Epidermal melanocyte (primary cell): ENCODE data around the gene ARHGAP24.
"Not testable (repeated sequence)": the region's sequence is repeated elsewhere in the genome, so short reads cannot be mapped to it uniquely, and the experiment has no call there.

Source experiments
- DNase-seq: peaks from one replicate; pipeline ENCODE4 v3.0.0; 2011; ENCODE audit warnings: low spot score; ENCODE audit not compliant: insufficient read length

ARHGAP24 gene

GRCh38 chr4:85901500-85901899 is 426.6 kb downstream of the ARHGAP24 start:
- no peak for DNase-seq

DNA sequence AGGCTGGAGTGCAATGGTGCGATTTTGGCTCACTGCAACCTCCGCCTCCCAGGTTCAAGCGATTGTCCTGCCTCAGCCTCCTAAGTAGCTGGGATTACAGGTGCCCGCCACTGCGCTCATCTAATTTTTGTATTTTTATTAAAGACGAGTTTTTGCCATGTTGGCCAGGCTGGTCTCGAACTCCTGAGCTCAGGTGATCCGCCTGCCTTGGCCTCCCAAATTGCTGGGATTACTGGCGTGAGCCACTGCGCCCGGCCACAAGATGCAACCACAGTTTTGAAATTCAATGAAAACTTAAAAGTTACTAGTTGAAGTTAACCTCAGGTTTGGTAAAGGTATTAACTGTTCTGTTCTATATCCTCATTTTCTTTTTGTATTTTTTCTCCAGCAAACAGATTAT is 427.7 kb downstream of the ARHGAP24 start:
- not testable (repeated sequence) for DNase-seq

GRCh38 chr4:85905761-85906160 is 430.8 kb downstream of the ARHGAP24 start:
- DNase-seq = no peak

DNA sequence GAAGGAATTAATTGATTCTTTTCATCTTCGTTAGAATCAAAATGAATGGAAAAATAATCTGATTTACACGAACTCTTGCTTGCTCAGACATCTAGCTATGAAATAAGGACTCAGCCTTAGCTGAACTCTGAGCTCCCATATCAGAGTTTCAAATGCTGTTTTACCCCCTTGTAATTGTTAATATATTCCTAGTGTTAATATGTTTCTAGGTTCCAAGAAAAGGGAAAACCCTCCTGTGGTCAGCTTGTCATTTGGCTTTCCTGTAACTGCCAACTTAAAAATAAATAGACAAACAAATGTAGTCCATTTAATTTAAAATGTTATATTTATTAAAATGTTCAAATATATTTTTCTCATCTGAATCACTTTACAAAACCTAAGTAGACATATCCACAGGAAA is 432.1 kb downstream of the ARHGAP24 start:
- no peak for DNase-seq

DNA sequence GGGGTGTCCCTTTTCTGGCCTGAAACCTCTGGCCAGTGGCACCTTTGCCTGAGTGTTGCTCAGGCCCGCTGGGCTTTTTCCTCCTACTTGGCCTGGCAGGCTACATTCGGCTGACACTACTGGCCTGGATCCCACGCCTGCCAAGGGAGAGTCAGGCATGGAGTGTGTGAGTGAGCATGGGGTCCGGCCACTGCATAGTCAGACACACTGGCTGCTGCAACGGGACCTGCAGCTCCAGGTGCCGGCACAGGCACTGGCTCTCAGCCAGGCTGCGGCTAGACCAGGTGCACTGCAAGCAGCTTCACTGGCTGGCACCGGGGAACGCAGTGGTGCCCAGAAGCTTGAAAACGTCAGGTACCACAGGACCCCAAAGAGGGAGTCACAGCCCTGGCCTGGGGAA is 434.9 kb downstream of the ARHGAP24 start:
- no peak for DNase-seq

DNA sequence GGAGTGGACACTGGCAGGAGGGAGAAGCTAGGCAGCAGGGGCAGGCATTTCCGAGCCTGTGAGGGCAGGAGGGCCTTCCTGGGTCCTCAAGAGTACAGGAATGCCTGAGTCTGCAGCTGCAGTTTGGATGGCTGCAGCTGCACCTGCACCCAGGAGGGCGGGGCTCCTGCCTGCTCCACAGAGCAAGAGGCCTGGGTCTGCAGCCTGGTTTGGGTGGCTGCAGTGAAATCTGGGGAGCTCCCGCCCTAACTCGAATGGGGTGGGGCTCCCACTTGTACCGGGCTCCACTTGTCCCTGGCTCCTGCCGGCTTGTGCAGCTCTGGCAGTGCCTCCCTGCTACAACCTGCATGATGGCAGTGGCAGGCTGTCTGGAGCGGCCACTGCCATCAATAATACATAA is 436.0 kb downstream of the ARHGAP24 start:
- no peak for DNase-seq

GRCh38 chr4:85913931-85914694 is 439.2 kb downstream of the ARHGAP24 start:
- no peak for DNase-seq

DNA sequence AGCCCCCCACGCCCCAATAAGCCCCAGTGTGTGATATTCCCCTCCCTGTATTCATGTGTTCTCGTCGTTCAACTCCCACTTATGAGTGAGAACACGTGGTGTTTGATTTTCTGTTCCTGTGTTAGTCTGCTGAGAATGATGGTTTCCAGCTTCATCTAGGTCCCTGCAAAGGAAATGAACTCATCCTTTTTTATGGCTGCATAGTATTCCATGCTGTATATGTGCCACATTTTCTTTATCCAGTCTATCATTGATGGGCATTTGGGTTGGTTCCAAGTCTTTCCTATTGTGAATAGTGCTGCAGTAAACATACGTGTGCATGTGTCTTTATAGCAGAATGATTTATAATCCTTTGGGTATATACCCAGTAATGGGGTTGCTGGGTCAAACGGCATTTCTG is 440.6 kb downstream of the ARHGAP24 start:
- DNase-seq = not testable (repeated sequence)

- no peak for DNase-seq
Observed at GRCh38 chr4:85919200-85919887, 444.4 kb downstream of the ARHGAP24 start.

- no peak for DNase-seq
Observed at GRCh38 chr4:85925071-85925470, 450.1 kb downstream of the ARHGAP24 start.

DNA sequence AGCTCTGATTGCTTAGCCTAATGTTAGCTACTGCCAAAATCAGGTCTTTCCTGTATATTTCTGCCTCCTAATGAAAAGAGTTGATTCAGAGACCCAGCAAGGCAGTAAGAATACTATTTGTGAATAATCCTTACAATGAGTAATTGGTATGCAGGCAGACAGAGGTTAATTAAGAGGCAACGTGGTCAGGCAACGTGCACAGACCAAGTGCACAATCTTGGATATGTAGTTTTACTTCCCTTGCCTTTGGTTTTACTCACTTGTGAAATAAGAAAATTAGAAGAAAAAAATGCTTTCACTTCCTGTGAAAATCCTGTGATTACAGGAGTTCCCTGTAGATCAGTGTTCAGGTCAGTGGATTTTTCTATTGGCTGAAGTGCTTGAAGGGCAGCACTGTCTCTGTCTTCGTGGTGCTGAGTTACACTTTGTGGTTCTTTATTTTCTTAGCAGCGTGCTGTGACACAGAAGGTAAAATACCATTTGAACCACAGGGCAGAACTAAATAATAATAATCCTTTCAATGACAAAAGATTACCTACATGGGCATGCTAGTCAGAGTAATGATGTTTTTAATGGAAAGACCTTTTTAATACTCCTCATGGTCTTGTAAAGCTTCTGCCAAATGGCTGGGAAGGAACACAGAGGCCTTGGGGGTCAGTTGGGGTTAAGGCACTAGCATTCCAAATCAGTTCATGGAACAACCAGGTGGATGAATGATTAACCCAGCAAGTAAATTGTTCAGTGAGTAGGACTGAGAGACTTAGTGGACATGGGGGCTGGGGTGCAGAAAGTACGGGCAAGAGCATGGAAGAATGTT is 454.0 kb downstream of the ARHGAP24 start:
- no peak for DNase-seq

GRCh38 chr4:85929961-85930665 is 455.2 kb downstream of the ARHGAP24 start:
- no peak for DNase-seq

GRCh38 chr4:85932500-85933290 is 457.7 kb downstream of the ARHGAP24 start:
- DNase-seq = no peak

DNA sequence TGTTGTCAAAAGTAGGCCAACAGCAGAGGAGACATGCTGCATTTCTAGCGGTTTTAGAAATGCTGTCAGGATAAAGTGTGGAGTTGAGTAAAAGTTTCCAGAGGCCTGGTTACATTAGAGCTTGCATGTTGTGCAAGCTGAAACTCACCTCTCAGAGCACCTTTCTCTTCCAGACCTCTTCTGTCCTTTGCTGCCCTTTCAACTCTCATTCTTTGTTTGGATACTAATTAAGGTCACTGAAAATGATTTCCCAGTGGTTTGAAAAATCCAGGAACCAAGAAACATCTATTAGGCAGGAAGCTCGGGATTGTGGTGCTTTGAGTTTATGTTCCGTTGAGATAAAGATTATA is 458.3 kb downstream of the ARHGAP24 start:
- DNase-seq = no peak

- no peak for DNase-seq
Observed at GRCh38 chr4:85937507-85937906, 462.6 kb downstream of the ARHGAP24 start.

GRCh38 chr4:85938062-85938461 is 463.1 kb downstream of the ARHGAP24 start:
- no peak for DNase-seq

DNA sequence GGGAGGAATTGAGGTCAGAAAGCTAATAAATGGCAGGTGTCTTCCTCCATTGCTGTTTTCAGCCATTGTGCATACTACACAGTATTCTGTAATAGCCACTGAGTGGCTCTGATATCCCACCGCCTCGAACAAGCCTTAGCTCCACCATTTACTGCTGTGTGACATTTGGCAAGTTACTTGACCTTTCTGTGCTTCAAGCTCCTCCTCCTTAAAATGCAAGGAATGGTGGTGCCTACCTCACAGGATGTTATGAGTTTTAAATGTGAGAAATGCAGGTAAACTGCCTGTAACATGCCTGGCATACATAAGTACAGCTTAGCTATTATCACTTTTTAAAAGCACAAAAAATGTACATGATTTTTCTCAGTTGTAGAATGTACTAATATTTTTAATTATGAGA is 464.0 kb downstream of the ARHGAP24 start:
- no peak for DNase-seq

- no peak for DNase-seq
Observed at GRCh38 chr4:85939595-85939994, 464.6 kb downstream of the ARHGAP24 start.

DNA sequence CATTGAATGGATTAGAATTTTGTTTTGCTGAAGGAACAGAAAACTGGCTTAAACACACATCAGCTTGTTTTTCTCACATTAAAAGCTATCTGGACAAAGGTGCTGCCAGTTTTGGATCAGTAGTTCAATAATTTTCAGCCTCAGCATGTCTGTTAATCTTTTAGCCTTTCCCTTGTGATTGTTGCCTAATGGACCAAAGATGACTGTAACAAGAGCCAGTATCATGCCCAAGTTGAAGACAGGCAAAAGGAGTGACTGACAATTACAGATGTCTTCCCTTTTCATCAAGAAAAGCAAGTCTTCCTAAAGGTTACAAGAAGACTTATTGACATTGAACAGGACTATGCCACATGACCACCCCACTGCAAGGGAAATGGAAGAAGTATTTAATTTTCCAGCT is 465.2 kb downstream of the ARHGAP24 start:
- DNase-seq = no peak

GRCh38 chr4:85942107-85942506 is 467.2 kb downstream of the ARHGAP24 start:
- DNase-seq = no peak

DNA sequence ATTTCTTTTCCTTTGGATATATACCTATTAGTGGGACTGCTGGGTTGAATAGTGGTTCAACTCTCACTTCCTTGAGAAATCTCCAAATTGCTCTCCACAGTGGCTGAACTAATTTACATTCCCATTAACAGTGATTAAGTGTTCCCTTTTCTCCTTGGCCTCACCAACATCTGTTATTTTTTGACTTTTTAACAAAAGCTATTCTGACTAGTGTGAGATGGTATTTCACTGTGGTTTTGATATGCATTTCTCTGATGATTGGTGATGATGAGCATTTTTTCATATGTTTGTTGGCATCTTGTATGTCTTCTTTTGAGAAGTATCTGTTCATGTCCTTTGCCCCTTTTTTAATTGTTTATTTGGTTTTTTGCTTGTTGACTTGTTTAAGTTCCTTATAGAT is 471.9 kb downstream of the ARHGAP24 start:
- no peak for DNase-seq
